ENCODE results near the gene ANAPC15.

- no peak for TF ChIP-seq CTCF (conservative IDR thresholded peaks at IDR 0.05)
- no peak for TF ChIP-seq ZFX (IDR thresholded peaks at IDR 0.05)
Observed at GRCh38 chr11:72123117-72123653, 10.7 kb upstream of the ANAPC15 start.

Measured in C4-2B (cell line).